GM12875 (cell line): ENCODE measurements around the gene HERC3.

Experiments used
- H3K4me3 ChIP-seq: one replicate; pipeline ENCODE4 v1.5.1; 2011; ENCODE audit warnings: low read depth, low read length, control low read depth
- CTCF ChIP-seq: IDR thresholded peaks from 2 replicates; pipeline ENCODE4 v1.5.1; 2011; ENCODE audit warnings: low read depth, mild to moderate bottlenecking, control low read depth, inconsistent platforms, low read length, moderate library complexity, borderline replicate concordance; ENCODE audit not compliant: insufficient read depth

The HERC3 gene

GRCh38 chr4:88618782-88619485, 26.7 kb downstream of the HERC3 start:
- H3K4me3 ChIP-seq: no peak overlapping the region
- no peak for TF ChIP-seq CTCF

- no peak for TF ChIP-seq CTCF
- no peak overlapping the region for H3K4me3 ChIP-seq
Measured at GRCh38 chr4:88619971-88620370, 27.7 kb downstream of the HERC3 start.

- H3K4me3 ChIP-seq: no peak overlapping the region
- no peak for TF ChIP-seq CTCF
Measured at GRCh38 chr4:88621763-88622327, 29.6 kb downstream of the HERC3 start.

GRCh38 chr4:88623097-88623496, 30.8 kb downstream of the HERC3 start:
- TF ChIP-seq CTCF: no peak
- H3K4me3 ChIP-seq: no peak overlapping the region

- no peak for TF ChIP-seq CTCF
- no peak overlapping the region for H3K4me3 ChIP-seq
Measured at GRCh38 chr4:88628746-88629145, 36.5 kb downstream of the HERC3 start.

GRCh38 chr4:88629826-88630225, 37.5 kb downstream of the HERC3 start:
- TF ChIP-seq CTCF: no peak

GRCh38 chr4:88630756-88631155, 38.5 kb downstream of the HERC3 start:
- no peak for TF ChIP-seq CTCF

More at GRCh38 chr4:88629826-88630225, 37.5 kb downstream of the HERC3 start:
- no peak overlapping the region for H3K4me3 ChIP-seq

More at GRCh38 chr4:88630756-88631155, 38.5 kb downstream of the HERC3 start:
- H3K4me3 ChIP-seq: no peak overlapping the region
